HL-60 (cell line): Measurements from ENCODE around the gene TBK1.
"Not testable (repeated sequence)": the region's sequence is repeated elsewhere in the genome, so short reads cannot be mapped to it uniquely, and the experiment has no call there.

ENCODE experiments used
- DNase-seq, 2 experiments: peaks; one replicate each; pipeline ENCODE4 v3.0.0-alpha.2; 2010 to 2020; ENCODE audit warnings: low read depth in 1 of 2, low spot score in 1 of 2
- H3K27ac ChIP-seq: fragments of 250-450 bp; sonication (Bioruptor Pico); replicated peaks from 2 replicates; pipeline ENCODE4 v1.5.1; 2020; ENCODE audit warnings: mild to moderate bottlenecking, moderate library complexity
- H3K27me3 ChIP-seq: fragments of 250-450 bp; sonication (Bioruptor Pico); 2 replicates; pipeline ENCODE4 v1.5.1; 2021; ENCODE audit warnings: mild to moderate bottlenecking, moderate library complexity; ENCODE audit not compliant: insufficient read depth, poor library complexity, severe bottlenecking
- H3K4me3 ChIP-seq: replicated peaks from 2 replicates; pipeline ENCODE4 v1.5.1; 2011; ENCODE audit warnings: mild to moderate bottlenecking, control low read depth, low read length; ENCODE audit not compliant: insufficient read depth
- GABPA ChIP-seq: IDR thresholded peaks from 2 replicates; pipeline ENCODE4 v1.6.1; 2012; ENCODE audit warnings: low read depth
- POLR2AphosphoS5 ChIP-seq: IDR thresholded peaks from 2 replicates; pipeline ENCODE4 v1.6.1; 2012; ENCODE audit warnings: low read depth
- SPI1 ChIP-seq: IDR thresholded peaks from 2 replicates; pipeline ENCODE4 v1.6.1; 2012; ENCODE audit warnings: low read depth, mild to moderate bottlenecking, borderline replicate concordance
- TF ChIP-seq, protein P1 (sequence below): IDR thresholded peaks from 2 replicates; pipeline ENCODE4 v1.6.1; 2012; ENCODE audit warnings: low read depth; ENCODE audit not compliant: insufficient replicate concordance
- TF ChIP-seq, protein P2 (sequence below): IDR thresholded peaks from one replicate; pipeline ENCODE4 v1.5.1; 2011; ENCODE audit warnings: low read length, control low read depth, inconsistent platforms; ENCODE audit not compliant: insufficient read depth

The TBK1 gene

DNA sequence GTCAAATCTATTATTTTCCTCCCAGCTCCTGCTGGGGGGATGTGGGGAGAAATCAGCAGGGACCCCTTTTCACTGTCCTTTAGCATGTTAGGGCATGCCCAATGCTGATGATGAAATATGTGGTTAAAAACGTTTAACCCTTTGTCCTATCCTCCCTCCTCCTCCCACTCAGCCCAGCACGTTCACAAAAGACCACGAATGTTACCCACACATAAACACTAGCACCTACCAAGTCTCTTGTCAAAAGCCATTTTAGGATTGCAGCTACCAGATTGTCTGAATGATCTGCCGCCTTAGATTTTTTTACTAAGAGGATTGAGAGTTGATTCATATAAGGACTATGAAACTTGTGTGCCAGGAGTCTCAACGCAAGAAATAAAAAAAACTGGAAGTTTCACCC, 70.4 kb downstream of the TBK1 start:
- no peak overlapping the region for H3K4me3 ChIP-seq
- H3K27ac ChIP-seq = no peak overlapping the region
- DNase-seq = peak; percentile 24 to 33
- TF ChIP-seq, protein P1, sequence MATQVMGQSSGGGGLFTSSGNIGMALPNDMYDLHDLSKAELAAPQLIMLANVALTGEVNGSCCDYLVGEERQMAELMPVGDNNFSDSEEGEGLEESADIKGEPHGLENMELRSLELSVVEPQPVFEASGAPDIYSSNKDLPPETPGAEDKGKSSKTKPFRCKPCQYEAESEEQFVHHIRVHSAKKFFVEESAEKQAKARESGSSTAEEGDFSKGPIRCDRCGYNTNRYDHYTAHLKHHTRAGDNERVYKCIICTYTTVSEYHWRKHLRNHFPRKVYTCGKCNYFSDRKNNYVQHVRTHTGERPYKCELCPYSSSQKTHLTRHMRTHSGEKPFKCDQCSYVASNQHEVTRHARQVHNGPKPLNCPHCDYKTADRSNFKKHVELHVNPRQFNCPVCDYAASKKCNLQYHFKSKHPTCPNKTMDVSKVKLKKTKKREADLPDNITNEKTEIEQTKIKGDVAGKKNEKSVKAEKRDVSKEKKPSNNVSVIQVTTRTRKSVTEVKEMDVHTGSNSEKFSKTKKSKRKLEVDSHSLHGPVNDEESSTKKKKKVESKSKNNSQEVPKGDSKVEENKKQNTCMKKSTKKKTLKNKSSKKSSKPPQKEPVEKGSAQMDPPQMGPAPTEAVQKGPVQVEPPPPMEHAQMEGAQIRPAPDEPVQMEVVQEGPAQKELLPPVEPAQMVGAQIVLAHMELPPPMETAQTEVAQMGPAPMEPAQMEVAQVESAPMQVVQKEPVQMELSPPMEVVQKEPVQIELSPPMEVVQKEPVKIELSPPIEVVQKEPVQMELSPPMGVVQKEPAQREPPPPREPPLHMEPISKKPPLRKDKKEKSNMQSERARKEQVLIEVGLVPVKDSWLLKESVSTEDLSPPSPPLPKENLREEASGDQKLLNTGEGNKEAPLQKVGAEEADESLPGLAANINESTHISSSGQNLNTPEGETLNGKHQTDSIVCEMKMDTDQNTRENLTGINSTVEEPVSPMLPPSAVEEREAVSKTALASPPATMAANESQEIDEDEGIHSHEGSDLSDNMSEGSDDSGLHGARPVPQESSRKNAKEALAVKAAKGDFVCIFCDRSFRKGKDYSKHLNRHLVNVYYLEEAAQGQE = no peak
- H3K27me3 ChIP-seq = no peaks in the 10 kb centered on the region

DNA sequence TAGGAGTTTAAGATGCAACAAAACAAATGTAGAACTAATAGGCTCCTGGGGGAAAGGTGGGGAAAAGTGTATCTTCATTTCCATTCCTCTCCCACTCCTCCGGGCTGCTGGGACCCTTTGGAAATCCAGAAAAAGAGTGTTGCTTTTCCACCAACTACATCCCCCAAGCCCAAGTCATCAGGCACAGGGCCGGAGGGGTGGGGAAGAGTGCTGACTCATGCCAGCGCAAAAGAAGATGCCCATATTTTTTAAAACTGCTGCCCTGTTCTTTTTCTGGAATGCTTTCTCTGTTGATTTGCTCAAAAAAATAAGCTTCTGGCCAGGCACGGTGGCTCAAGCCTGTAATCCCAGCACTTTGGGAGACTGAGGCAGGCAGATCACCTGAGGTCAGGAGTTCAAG, 70.9 kb downstream of the TBK1 start:
- Histone ChIP-seq H3K27ac (no peak overlapping the region), H3K27me3 (no peaks in the 10 kb centered on the region), H3K4me3 (no peak overlapping the region)
- TF ChIP-seq GABPA (no peak), SPI1 (no peak), POLR2AphosphoS5 (no peak)
- TF ChIP-seq, protein P1 = no peak
- TF ChIP-seq, protein P2, sequence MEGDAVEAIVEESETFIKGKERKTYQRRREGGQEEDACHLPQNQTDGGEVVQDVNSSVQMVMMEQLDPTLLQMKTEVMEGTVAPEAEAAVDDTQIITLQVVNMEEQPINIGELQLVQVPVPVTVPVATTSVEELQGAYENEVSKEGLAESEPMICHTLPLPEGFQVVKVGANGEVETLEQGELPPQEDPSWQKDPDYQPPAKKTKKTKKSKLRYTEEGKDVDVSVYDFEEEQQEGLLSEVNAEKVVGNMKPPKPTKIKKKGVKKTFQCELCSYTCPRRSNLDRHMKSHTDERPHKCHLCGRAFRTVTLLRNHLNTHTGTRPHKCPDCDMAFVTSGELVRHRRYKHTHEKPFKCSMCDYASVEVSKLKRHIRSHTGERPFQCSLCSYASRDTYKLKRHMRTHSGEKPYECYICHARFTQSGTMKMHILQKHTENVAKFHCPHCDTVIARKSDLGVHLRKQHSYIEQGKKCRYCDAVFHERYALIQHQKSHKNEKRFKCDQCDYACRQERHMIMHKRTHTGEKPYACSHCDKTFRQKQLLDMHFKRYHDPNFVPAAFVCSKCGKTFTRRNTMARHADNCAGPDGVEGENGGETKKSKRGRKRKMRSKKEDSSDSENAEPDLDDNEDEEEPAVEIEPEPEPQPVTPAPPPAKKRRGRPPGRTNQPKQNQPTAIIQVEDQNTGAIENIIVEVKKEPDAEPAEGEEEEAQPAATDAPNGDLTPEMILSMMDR = no peak
- DNase-seq = no peak

DNA sequence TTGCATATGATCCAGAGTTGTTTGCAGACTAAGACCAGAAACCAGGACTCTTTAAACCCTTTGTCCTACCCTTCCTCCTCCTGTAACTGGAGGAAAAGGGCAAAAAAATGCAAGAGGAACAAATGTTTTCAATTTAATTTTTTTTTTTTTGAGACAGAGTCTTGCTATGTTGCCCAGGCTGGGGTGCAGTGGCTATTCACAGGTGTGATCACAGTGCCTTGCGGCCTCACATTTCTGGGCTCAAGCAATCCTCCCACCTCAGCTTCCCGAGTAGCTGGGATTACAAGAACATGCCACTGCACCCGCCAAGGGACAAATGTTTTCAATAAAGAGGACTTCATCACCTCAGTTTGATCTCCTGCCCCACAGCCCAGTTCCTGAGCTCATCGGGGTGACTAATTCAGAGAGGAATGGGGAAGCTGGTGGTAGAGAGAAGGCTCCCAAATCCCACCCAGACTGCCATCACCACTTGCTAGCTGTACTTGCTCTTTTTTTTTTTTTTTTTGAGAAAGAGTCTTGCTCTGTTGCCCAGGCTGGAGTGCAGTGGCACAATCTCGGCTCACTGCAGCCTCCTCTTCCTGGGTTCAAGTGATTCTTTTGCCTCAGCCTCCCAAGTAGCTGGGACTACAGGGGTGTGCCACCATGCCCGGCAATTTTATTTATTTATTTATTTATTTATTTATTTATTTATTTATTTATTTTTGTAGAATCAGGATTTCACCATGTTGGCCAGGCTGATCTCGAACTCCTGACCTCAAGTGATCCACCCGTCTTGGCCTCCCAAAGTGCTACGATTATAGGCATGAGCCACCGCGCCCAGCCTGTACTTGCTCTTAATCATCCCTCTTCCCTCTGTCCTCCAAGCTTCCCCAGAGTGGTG, 71.9 kb downstream of the TBK1 start:
- H3K27me3 ChIP-seq, H3K4me3 ChIP-seq, DNase-seq, H3K27ac ChIP-seq: not testable (repeated sequence)

DNA sequence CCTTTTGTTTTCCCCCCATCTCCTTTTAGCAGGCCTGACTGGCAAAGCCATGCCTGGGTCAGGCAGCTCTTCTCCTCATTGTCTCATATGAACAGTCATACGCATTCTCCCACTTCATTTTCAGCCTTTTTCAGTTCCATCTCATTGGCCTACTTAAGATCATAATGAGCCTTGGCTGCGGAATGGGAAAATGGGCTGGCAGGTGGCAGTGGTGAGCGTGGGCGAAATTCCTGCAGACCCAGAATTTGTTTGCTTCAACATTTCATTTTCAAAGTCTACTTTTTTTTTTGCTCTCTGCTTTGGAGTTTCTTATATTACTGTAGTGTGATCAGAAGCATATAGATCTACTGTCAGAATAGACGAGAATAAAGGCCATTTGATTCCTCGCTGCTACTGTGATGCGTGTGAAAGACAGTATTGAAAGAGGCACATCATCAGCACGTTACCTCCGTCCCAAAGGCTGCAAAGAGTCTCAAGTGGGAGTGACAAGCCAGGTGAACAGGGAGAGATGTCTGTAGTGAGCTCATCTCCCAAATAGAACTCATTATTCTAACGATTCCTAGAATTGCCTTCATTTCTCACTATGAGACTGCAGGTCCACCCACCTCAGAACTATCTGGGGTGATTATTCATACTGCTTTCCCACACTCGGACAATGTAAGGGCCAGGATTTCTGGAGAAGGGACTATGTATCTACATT, 73.7 kb downstream of the TBK1 start:
- no peak for TF ChIP-seq SPI1
- TF ChIP-seq GABPA = no peak
- TF ChIP-seq, protein P1 = no peak
- TF ChIP-seq POLR2AphosphoS5 = no peak
- TF ChIP-seq, protein P2 = no peak
- no peak overlapping the region for H3K27ac ChIP-seq

More for the DNA sequence above, 73.7 kb downstream of the TBK1 start:
- no peak for DNase-seq
- H3K4me3 ChIP-seq = no peak overlapping the region
- H3K27me3 ChIP-seq = no peaks in the 10 kb centered on the region
